Measurements from ENCODE around the gene HK1. TPM values are rescaled to one million over a fixed set of nuclear protein-coding genes. Genes with fewer than 3 reads are reported as not detected.

The HK1 gene
- total and polyA plus RNA-seq, 2 of the 13 experiments (the other 11 are each of a cell fraction or from before 2014, with no cell fraction given): 0.29 to 1.5 TPM

GRCh38 chr10:69276503-69276902 lies 1.8 kb upstream of the HK1 start (continued):
- TF ChIP-seq ZNF660 (CRISPR knock-in tag; IDR thresholded peaks at IDR 0.05; ENCODE audit: borderline replicate concordance, low read depth) (no peak), ZBTB25 (CRISPR knock-in tag; IDR thresholded peaks at IDR 0.05) (no peak), ZNF331 (CRISPR knock-in tag; IDR thresholded peaks at IDR 0.05) (no peak), RFX3 (CRISPR knock-in tag; IDR thresholded peaks at IDR 0.05) (no peak), KDM2A (CRISPR knock-in tag; IDR thresholded peaks at IDR 0.05; ENCODE audit: borderline replicate concordance, low read depth) (no peak), XRCC5 (optimal IDR thresholded peaks at IDR 0.05; ENCODE audit: low read length) (no peak), SIX1 (CRISPR knock-in tag; IDR thresholded peaks at IDR 0.05; ENCODE audit: borderline replicate concordance) (no peak), HES4 (CRISPR knock-in tag; IDR thresholded peaks at IDR 0.05; ENCODE audit: borderline replicate concordance) (no peak), ZNF318 (CRISPR knock-in tag; IDR thresholded peaks at IDR 0.05) (no peak), ZNF24 (IDR thresholded peaks at IDR 0.05) (no peak)
- TF ChIP-seq, protein P1, sequence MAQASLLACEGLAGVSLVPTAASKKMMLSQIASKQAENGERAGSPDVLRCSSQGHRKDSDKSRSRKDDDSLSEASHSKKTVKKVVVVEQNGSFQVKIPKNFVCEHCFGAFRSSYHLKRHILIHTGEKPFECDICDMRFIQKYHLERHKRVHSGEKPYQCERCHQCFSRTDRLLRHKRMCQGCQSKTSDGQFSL (CRISPR knock-in tag; IDR thresholded peaks at IDR 0.05): no peak
- TF ChIP-seq, protein P2, sequence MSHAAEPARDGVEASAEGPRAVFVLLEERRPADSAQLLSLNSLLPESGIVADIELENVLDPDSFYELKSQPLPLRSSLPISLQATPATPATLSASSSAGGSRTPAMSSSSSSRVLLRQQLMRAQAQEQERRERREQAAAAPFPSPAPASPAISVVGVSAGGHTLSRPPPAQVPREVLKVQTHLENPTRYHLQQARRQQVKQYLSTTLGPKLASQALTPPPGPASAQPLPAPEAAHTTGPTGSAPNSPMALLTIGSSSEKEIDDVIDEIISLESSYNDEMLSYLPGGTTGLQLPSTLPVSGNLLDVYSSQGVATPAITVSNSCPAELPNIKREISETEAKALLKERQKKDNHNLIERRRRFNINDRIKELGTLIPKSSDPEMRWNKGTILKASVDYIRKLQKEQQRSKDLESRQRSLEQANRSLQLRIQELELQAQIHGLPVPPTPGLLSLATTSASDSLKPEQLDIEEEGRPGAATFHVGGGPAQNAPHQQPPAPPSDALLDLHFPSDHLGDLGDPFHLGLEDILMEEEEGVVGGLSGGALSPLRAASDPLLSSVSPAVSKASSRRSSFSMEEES (CRISPR knock-in tag; IDR thresholded peaks at IDR 0.05): no peak

All from HepG2 (cell line).